ENCODE measurements around the gene TSPAN5. TPM values are rescaled to one million over a fixed set of nuclear protein-coding genes. Genes with fewer than 3 reads are reported as not detected.
"Not testable (repeated sequence)": the region's sequence is repeated elsewhere in the genome, so short reads cannot be mapped to it uniquely, and the experiment has no call there.

Gene TSPAN5
- total and polyA plus RNA-seq, 11 donors, result 1.0 to 10.2 (median 5.6) TPM

DNA sequence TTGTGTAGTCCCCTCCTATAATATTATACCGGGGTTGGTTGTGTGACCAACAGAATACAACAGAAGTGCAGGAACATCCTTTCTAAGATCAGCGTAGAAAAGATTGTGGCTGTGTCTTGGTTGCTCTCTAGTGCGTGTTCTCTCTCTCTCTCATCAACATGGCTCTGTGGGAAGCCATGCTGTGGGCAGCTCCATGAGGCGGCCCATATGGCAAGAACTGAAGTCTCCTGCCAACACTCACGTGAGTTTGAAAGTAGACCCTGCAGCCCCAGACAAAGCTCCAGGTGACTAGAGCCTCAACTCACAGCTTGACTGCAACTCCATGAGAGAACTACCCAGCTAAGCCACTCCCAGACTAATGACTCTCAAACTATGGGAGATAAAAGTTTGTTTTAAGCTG is 118.7 kb downstream of the TSPAN5 start:
- H3K36me3 ChIP-seq, result no peaks in the 10 kb centered on the region
- WGBS, 4 donors, result 96 to 98% (median 97%) methylated on average over 5 of the region's 5 CpGs
- H3K27me3 ChIP-seq, result no peaks in the 10 kb centered on the region
- no peak for ATAC-seq
- TF ChIP-seq, protein P1, sequence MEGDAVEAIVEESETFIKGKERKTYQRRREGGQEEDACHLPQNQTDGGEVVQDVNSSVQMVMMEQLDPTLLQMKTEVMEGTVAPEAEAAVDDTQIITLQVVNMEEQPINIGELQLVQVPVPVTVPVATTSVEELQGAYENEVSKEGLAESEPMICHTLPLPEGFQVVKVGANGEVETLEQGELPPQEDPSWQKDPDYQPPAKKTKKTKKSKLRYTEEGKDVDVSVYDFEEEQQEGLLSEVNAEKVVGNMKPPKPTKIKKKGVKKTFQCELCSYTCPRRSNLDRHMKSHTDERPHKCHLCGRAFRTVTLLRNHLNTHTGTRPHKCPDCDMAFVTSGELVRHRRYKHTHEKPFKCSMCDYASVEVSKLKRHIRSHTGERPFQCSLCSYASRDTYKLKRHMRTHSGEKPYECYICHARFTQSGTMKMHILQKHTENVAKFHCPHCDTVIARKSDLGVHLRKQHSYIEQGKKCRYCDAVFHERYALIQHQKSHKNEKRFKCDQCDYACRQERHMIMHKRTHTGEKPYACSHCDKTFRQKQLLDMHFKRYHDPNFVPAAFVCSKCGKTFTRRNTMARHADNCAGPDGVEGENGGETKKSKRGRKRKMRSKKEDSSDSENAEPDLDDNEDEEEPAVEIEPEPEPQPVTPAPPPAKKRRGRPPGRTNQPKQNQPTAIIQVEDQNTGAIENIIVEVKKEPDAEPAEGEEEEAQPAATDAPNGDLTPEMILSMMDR (IDR thresholded peaks at IDR 0.05), result no peak
- TF ChIP-seq POLR2A (IDR thresholded peaks at IDR 0.05), result no peak
- H3K4me3 ChIP-seq, result no peak overlapping the region
- DNase-seq, result no peak
- H3K9me3 ChIP-seq, result no peaks in the 10 kb centered on the region
- no peaks in the 10 kb centered on the region for H3K4me1 ChIP-seq
- no peak overlapping the region for H3K27ac ChIP-seq
- intact Hi-C loops (cut with DNase I), result no loop called here

DNA sequence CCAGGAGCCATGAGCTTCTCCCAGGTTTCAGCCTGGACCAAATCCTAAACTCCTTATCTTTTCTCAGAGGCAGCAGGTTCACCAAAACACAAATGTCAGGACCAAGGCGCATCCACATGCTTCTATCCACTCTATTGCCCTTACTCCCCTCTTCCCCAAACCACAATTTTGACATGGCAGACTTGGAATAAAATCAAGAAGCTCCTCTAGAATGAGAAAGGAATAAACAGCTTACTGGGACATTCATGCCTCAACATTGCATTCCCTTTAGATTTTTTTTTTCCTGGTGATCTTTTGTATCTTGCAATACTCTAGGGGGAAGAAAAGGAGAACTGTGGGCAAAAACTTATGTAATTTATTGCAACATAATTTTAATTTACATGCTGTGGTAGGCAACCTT is 119.1 kb downstream of the TSPAN5 start:
- no peak overlapping the region for H3K4me3 ChIP-seq
- H3K27ac ChIP-seq, result no peak overlapping the region
- DNase-seq (no peak), ATAC-seq (no peak)
- H3K9me3 ChIP-seq, result no peaks in the 10 kb centered on the region
- H3K36me3 ChIP-seq, result no peaks in the 10 kb centered on the region
- TF ChIP-seq, protein P1 (IDR thresholded peaks at IDR 0.05), result no peak
- no peak for TF ChIP-seq POLR2A (IDR thresholded peaks at IDR 0.05)
- intact Hi-C loops (cut with DNase I), result no loop called here
- WGBS, 4 donors, result 96 to 100% (median 99%) methylated on average over 1 of the region's 1 CpG
- no peaks in the 10 kb centered on the region for H3K4me1 ChIP-seq
- H3K27me3 ChIP-seq, result no peaks in the 10 kb centered on the region

DNA sequence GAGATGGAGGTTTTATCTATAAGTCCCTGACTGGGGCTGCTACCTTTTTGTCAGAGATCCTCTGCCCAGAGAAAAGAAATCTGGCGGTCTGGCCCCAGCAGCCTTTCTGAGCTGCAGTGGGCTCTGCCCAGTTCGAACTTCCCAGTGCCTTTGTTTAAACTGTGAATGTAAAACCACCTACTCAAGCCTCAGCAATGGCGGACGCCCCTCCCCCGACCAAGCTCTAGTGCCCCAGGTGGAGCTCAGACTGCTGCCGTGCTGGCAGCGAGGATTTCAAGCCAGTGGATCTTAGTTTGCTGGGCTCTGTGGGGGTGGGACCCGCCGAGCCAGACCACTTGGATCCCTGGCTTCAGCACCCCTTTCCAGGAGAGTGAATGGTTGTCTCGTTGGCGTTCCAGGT is 121.8 kb downstream of the TSPAN5 start:
- no peak for TF ChIP-seq POLR2A (IDR thresholded peaks at IDR 0.05)
- TF ChIP-seq, protein P1 (IDR thresholded peaks at IDR 0.05), result no peak
- intact Hi-C loops (cut with DNase I), result no loop called here
- H3K27me3 ChIP-seq, result no peaks in the 10 kb centered on the region
- DNase-seq (no peak), ATAC-seq (no peak)
- 93 to 97% (median 96%) methylated on average over 11 of the region's 11 CpGs for WGBS, 4 donors
- H3K27ac ChIP-seq, result no peak overlapping the region
- no peaks in the 10 kb centered on the region for H3K9me3 ChIP-seq
- no peaks in the 10 kb centered on the region for H3K36me3 ChIP-seq
- H3K4me1 ChIP-seq, result no peaks in the 10 kb centered on the region
- no peak overlapping the region for H3K4me3 ChIP-seq

DNA sequence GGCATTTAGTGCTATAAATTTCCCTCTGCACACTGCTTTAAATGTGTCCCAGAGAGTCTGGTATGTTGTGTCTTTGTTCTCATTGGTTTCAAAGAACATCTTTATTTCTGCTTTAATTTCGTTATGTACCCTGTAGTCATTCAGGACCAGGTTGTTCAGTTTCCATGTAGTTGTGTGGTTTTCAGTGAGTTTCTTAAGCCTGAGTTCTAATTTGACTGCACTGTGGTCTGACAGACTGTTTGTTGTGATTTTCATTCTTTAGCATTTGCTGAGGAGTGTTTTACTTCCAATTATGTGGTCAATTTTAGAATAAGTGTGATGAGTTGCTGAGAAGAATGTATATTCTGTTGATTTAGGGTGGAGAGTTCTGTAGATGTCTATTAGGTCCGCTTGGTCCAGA is 124.3 kb downstream of the TSPAN5 start:
- intact Hi-C loops (cut with DNase I), result not testable (repeated sequence)

DNA sequence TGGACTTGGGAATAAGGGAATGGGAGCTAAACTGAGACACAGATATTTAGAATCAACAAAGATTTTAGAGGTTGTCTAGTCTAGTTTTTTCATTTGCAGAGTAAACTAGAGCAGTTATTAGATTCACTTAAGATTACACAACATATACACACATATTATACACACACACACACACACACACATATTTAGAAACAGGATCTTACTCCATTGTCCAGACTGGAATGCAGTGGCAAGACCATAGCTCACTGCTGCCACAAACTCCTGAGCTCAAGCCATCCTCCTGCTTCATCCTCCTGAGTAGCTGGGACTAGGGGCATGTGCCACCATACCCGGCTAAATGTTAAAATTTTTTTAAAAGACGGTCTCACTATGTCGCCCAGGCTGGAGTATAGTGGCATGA is 127.8 kb downstream of the TSPAN5 start:
- WGBS, 4 donors, result 96 to 98% (median 98%) methylated on average over 3 of the region's 3 CpGs
- intact Hi-C loops (cut with DNase I), result no loop called here
- H3K4me1 ChIP-seq, result peaks cover 0 to 11% (median 0%) of the 10 kb centered on the region in 12 donors
- no peaks in the 10 kb centered on the region for H3K36me3 ChIP-seq
- no peak overlapping the region for H3K4me3 ChIP-seq
- no peaks in the 10 kb centered on the region for H3K27me3 ChIP-seq
- TF ChIP-seq, protein P1 (IDR thresholded peaks at IDR 0.05), result no peak
- TF ChIP-seq POLR2A (IDR thresholded peaks at IDR 0.05), result no peak
- no peak overlapping the region for H3K27ac ChIP-seq
- no peaks in the 10 kb centered on the region for H3K9me3 ChIP-seq
- no peak for DNase-seq
- ATAC-seq, result no peak

More for the DNA sequence above, 124.3 kb downstream of the TSPAN5 start:
- H3K9me3 ChIP-seq, H3K4me3 ChIP-seq, H3K4me1 ChIP-seq, H3K27me3 ChIP-seq, H3K27ac ChIP-seq, DNase-seq, ATAC-seq, H3K36me3 ChIP-seq: not testable (repeated sequence)
- WGBS, 4 donors, result 93 to 96% (median 93%) methylated on average over 2 of the region's 2 CpGs

All from heart left ventricle (tissue), 16 donors.